RWPE2 (cell line): ENCODE data around the gene NEURL1B.

Source experiments
- ATAC-seq: fragments of 200-7000 bp; cut with Tn5 transposase; 3 replicates; pipeline ENCODE4 v1.9.1; 2021; ENCODE audit warnings: low read depth
- DNase-seq: peaks from one replicate; pipeline ENCODE4 v3.0.0-alpha.2; 2020; ENCODE audit warnings: low spot score
- H3K27ac ChIP-seq: fragments of 450-650 bp; 2 replicates; pipeline ENCODE4 v1.5.1; 2017; ENCODE audit warnings: mild to moderate bottlenecking; ENCODE audit not compliant: poor library complexity, severe bottlenecking
- H3K27me3 ChIP-seq: fragments of 250-450 bp; sonication (Bioruptor Pico); 2 replicates; pipeline ENCODE4 v1.5.1; 2021; ENCODE audit warnings: mild to moderate bottlenecking, moderate library complexity; ENCODE audit not compliant: insufficient read depth, poor library complexity, severe bottlenecking
- H3K36me3 ChIP-seq: fragments of 250-450 bp; sonication (Bioruptor Pico); 2 replicates; pipeline ENCODE4 v1.5.1; 2020; ENCODE audit warnings: low read depth, mild to moderate bottlenecking, moderate library complexity
- H3K4me1 ChIP-seq: fragments of 250-450 bp; sonication (Bioruptor Pico); 2 replicates; pipeline ENCODE4 v1.5.1; 2021; ENCODE audit warnings: mild to moderate bottlenecking, moderate library complexity; ENCODE audit not compliant: insufficient read depth, poor library complexity, severe bottlenecking
- H3K4me3 ChIP-seq: fragments of 250-450 bp; sonication (Bioruptor Pico); 2 replicates; pipeline ENCODE4 v1.5.1; 2021; ENCODE audit warnings: mild to moderate bottlenecking, moderate library complexity; ENCODE audit not compliant: severe bottlenecking
- H3K9me3 ChIP-seq: fragments of 250-450 bp; sonication (Bioruptor Pico); 2 replicates; pipeline ENCODE4 v1.5.1; 2021; ENCODE audit warnings: mild to moderate bottlenecking, moderate library complexity; ENCODE audit not compliant: severe bottlenecking
- CTCF ChIP-seq: fragments of 450-650 bp; IDR thresholded peaks from one replicate; pipeline ENCODE4 v1.5.1; 2017; ENCODE audit warnings: mild to moderate bottlenecking, moderate library complexity; ENCODE audit not compliant: poor library complexity, severe bottlenecking

NEURL1B gene

GRCh38 chr5:172726966-172727365 lies 85.9 kb downstream of the NEURL1B start:
- no peak for DNase-seq
- Histone ChIP-seq H3K27me3 (no peaks in the 10 kb centered on the region), H3K9me3 (no peaks in the 10 kb centered on the region), H3K4me3 (no peak overlapping the region), H3K36me3 (no peaks in the 10 kb centered on the region), H3K27ac (no peak overlapping the region), H3K4me1 (peaks cover 7% of the 10 kb centered on the region)
- TF ChIP-seq CTCF, result no peak
- ATAC-seq, result no peak

GRCh38 chr5:172727551-172727950 lies 86.5 kb downstream of the NEURL1B start:
- no peak overlapping the region for H3K27ac ChIP-seq
- H3K4me3 ChIP-seq, result no peak overlapping the region
- H3K36me3 ChIP-seq, result no peaks in the 10 kb centered on the region
- ATAC-seq, result no peak
- no peak for TF ChIP-seq CTCF
- H3K9me3 ChIP-seq, result no peaks in the 10 kb centered on the region
- no peaks in the 10 kb centered on the region for H3K27me3 ChIP-seq
- DNase-seq, result peak; percentile 65
- H3K4me1 ChIP-seq, result peaks cover 7% of the 10 kb centered on the region

- Histone ChIP-seq H3K36me3 (no peaks in the 10 kb centered on the region), H3K4me1 (peaks cover 17% of the 10 kb centered on the region), H3K9me3 (no peaks in the 10 kb centered on the region), H3K27me3 (no peaks in the 10 kb centered on the region), H3K4me3 (no peak overlapping the region), H3K27ac (no peak overlapping the region)
- ATAC-seq, result no peak
- TF ChIP-seq CTCF, result no peak
- DNase-seq, result no peak
Observed at GRCh38 chr5:172728481-172729241, 87.6 kb downstream of the NEURL1B start.

GRCh38 chr5:172729588-172729987 lies 88.5 kb downstream of the NEURL1B start:
- no peak overlapping the region for H3K4me3 ChIP-seq
- no peaks in the 10 kb centered on the region for H3K36me3 ChIP-seq
- TF ChIP-seq CTCF, result no peak
- DNase-seq (peak; percentile 55), ATAC-seq (no peak)
- no peaks in the 10 kb centered on the region for H3K9me3 ChIP-seq
- H3K27ac ChIP-seq, result no peak overlapping the region
- no peaks in the 10 kb centered on the region for H3K27me3 ChIP-seq
- peaks cover 24% of the 10 kb centered on the region for H3K4me1 ChIP-seq

GRCh38 chr5:172730222-172730621 lies 89.2 kb downstream of the NEURL1B start:
- no peak overlapping the region for H3K27ac ChIP-seq

More at GRCh38 chr5:172730222-172730621, 89.2 kb downstream of the NEURL1B start:
- Histone ChIP-seq H3K4me3 (no peak overlapping the region), H3K36me3 (no peaks in the 10 kb centered on the region), H3K27me3 (no peaks in the 10 kb centered on the region), H3K4me1 (peaks cover 24% of the 10 kb centered on the region), H3K9me3 (no peaks in the 10 kb centered on the region)
- DNase-seq (no peak), ATAC-seq (no peak)
- no peak for TF ChIP-seq CTCF
